HG03521 (cell line): Measurements from ENCODE around the gene TFAP2E.

Source experiments
- ATAC-seq: cut with Tn5 transposase; IDR thresholded peaks from one replicate; pipeline ENCODE4 v1.9.1; 2021; ENCODE audit warnings: mild to moderate bottlenecking, moderate library complexity; ENCODE audit not compliant: unreplicated experiment

TFAP2E gene

GRCh38 chr1:35573198-35574124 lies at the start of gene TFAP2E:
TFAP2E (plus strand) TSS chr1:35573314; CDS start chr1:35573578, 264 bp downstream.
- ATAC-seq, result no peak

- no peak for ATAC-seq
Measured at GRCh38 chr1:35524106-35524505, 49.0 kb upstream of the TFAP2E start.

- ATAC-seq, result no peak
Measured at GRCh38 chr1:35530168-35530567, 42.9 kb upstream of the TFAP2E start.

GRCh38 chr1:35530946-35531345 lies 42.2 kb upstream of the TFAP2E start:
- ATAC-seq, result no peak

GRCh38 chr1:35531368-35531767 lies 41.7 kb upstream of the TFAP2E start:
- no peak for ATAC-seq

GRCh38 chr1:35532497-35533223 lies 40.5 kb upstream of the TFAP2E start:
- no peak for ATAC-seq

GRCh38 chr1:35533586-35533985 lies 39.5 kb upstream of the TFAP2E start:
- no peak for ATAC-seq

GRCh38 chr1:35535243-35535642 lies 37.9 kb upstream of the TFAP2E start:
- ATAC-seq, result no peak

GRCh38 chr1:35536556-35537162 lies 36.5 kb upstream of the TFAP2E start:
- ATAC-seq, result no peak

GRCh38 chr1:35537806-35538205 lies 35.3 kb upstream of the TFAP2E start:
- ATAC-seq, result no peak

- ATAC-seq, result no peak
Measured at GRCh38 chr1:35539073-35539823, 33.9 kb upstream of the TFAP2E start.

- no peak for ATAC-seq
Measured at GRCh38 chr1:35539824-35540261, 33.3 kb upstream of the TFAP2E start.

- no peak for ATAC-seq
Measured at GRCh38 chr1:35544976-35545375, 28.1 kb upstream of the TFAP2E start.

- no peak for ATAC-seq
Measured at GRCh38 chr1:35546614-35547013, 26.5 kb upstream of the TFAP2E start.

- no peak for ATAC-seq
Measured at GRCh38 chr1:35553851-35554250, 19.3 kb upstream of the TFAP2E start.

GRCh38 chr1:35554266-35555211 lies 18.6 kb upstream of the TFAP2E start:
- ATAC-seq, result no peak

- ATAC-seq, result no peak
Measured at GRCh38 chr1:35555212-35555584, 17.9 kb upstream of the TFAP2E start.

GRCh38 chr1:35555601-35556477 lies 17.3 kb upstream of the TFAP2E start:
- ATAC-seq, result no peak
